MM.1S (cell line): Measurements from ENCODE around the gene MYL6B.

Experiments
- DNase-seq: peaks from one replicate; pipeline ENCODE4 v3.0.0-alpha.2; 2015
- H2AFZ ChIP-seq: fragments of 300-600 bp; sonication (generic); 2 replicates; pipeline ENCODE4 v1.6.0; 2016; ENCODE audit warnings: antibody characterized with exemption, low read length
- H3F3A ChIP-seq: fragments of 300-600 bp; sonication (generic); 2 replicates; pipeline ENCODE4 v1.6.1; 2016; ENCODE audit warnings: mild to moderate bottlenecking, antibody characterized with exemption, low read length, moderate library complexity, mixed read lengths; ENCODE audit not compliant: insufficient read depth
- H3K27ac ChIP-seq: fragments of 300-600 bp; sonication (generic); 2 replicates; pipeline ENCODE4 v1.5.1; 2016; ENCODE audit warnings: mild to moderate bottlenecking, low read length
- H3K27me3 ChIP-seq: fragments of 300-600 bp; sonication (generic); replicated peaks from 2 replicates; pipeline ENCODE4 v1.6.0; 2016; ENCODE audit warnings: low read length; ENCODE audit not compliant: insufficient read depth
- H3K36me3 ChIP-seq: fragments of 300-600 bp; sonication (generic); replicated peaks from 2 replicates; pipeline ENCODE4 v1.6.1; 2016; ENCODE audit warnings: mild to moderate bottlenecking, low read length, mixed read lengths; ENCODE audit not compliant: insufficient read depth
- H3K4me1 ChIP-seq: fragments of 300-600 bp; sonication (generic); 2 replicates; pipeline ENCODE4 v1.6.1; 2016; ENCODE audit warnings: low read length, mixed read lengths
- H3K4me2 ChIP-seq: fragments of 300-600 bp; sonication (generic); 2 replicates; pipeline ENCODE4 v1.6.0; 2016; ENCODE audit warnings: low read depth, low read length
- H3K4me3 ChIP-seq: fragments of 300-600 bp; sonication (generic); 2 replicates; pipeline ENCODE4 v1.5.1; 2016; ENCODE audit warnings: low read length, mixed read lengths
- H3K79me2 ChIP-seq: fragments of 300-600 bp; sonication (generic); 2 replicates; pipeline ENCODE4 v1.6.1; 2016; ENCODE audit warnings: mixed run types, low read length, mixed read lengths
- H3K9ac ChIP-seq: fragments of 300-600 bp; sonication (generic); 2 replicates; pipeline ENCODE4 v1.6.1; 2016; ENCODE audit warnings: low read length, mixed read lengths
- H3K9me2 ChIP-seq: fragments of 300-600 bp; sonication (generic); replicated peaks from 2 replicates; pipeline ENCODE4 v1.6.1; 2016; ENCODE audit warnings: mild to moderate bottlenecking, low read length, mixed read lengths; ENCODE audit not compliant: insufficient read depth
- H3K9me3 ChIP-seq: fragments of 300-600 bp; sonication (generic); replicated peaks from 2 replicates; pipeline ENCODE4 v1.6.1; 2016; ENCODE audit warnings: mild to moderate bottlenecking, low read length, mixed read lengths; ENCODE audit not compliant: insufficient read depth
- H4K20me1 ChIP-seq: fragments of 300-600 bp; sonication (generic); 2 replicates; pipeline ENCODE4 v1.6.1; 2016; ENCODE audit warnings: mild to moderate bottlenecking, low read length, moderate library complexity, mixed read lengths; ENCODE audit not compliant: insufficient read depth
- CTCF ChIP-seq: fragments of 300-600 bp; sonication (generic); IDR thresholded peaks from 2 replicates; pipeline ENCODE4 v1.5.1; 2016; ENCODE audit warnings: antibody characterized with exemption, low read length, mixed read lengths
- EZH2 ChIP-seq: fragments of 300-600 bp; sonication (generic); optimal IDR thresholded peaks from 2 replicates; pipeline ENCODE3; 2017; ENCODE audit warnings: low read depth, mild to moderate bottlenecking, antibody characterized with exemption, low read length, mixed read lengths
- EZH2phosphoT487 ChIP-seq: fragments of 300-600 bp; sonication (generic); IDR thresholded peaks from 2 replicates; pipeline ENCODE4 v1.6.1; 2018; ENCODE audit warnings: antibody characterized with exemption, low read length

MYL6B gene

GRCh38 chr12:56202838-56203237 lies 50.5 kb downstream of the MYL6B start:
- no peaks in the 10 kb centered on the region for H4K20me1 ChIP-seq

GRCh38 chr12:56204275-56204674 lies 51.9 kb downstream of the MYL6B start:
- no peak overlapping the region for H3K4me3 ChIP-seq
- H3K27ac ChIP-seq, result no peak overlapping the region
- no peaks in the 10 kb centered on the region for H3K27me3 ChIP-seq
- no peaks in the 10 kb centered on the region for H3K9me3 ChIP-seq
- H3K36me3 ChIP-seq, result no peaks in the 10 kb centered on the region; the same call in 1 of the 2 replicates
- no peak for DNase-seq
- no peaks in the 10 kb centered on the region for H3F3A ChIP-seq
- no peaks in the 10 kb centered on the region for H4K20me1 ChIP-seq
- no peaks in the 10 kb centered on the region for H3K9me2 ChIP-seq
- no peaks in the 10 kb centered on the region for H3K79me2 ChIP-seq
- H2AFZ ChIP-seq, result no peak overlapping the region
- H3K4me2 ChIP-seq, result no peak overlapping the region
- no peak overlapping the region for H3K9ac ChIP-seq
- TF ChIP-seq CTCF (no peak), EZH2phosphoT487 (no peak), EZH2 (no peak)
- H3K4me1 ChIP-seq, result no peaks in the 10 kb centered on the region

More at GRCh38 chr12:56202838-56203237, 50.5 kb downstream of the MYL6B start:
- Histone ChIP-seq H3K9me3 (no peaks in the 10 kb centered on the region), H3K4me1 (no peaks in the 10 kb centered on the region), H3K4me3 (no peak overlapping the region), H3K79me2 (no peaks in the 10 kb centered on the region), H3K9me2 (no peaks in the 10 kb centered on the region), H3K27me3 (no peaks in the 10 kb centered on the region), H2AFZ (no peak overlapping the region), H3K36me3 (no peaks in the 10 kb centered on the region; the same call in 1 of the 2 replicates), H3K4me2 (no peak overlapping the region), H3F3A (no peaks in the 10 kb centered on the region), H3K9ac (no peak overlapping the region), H3K27ac (no peak overlapping the region)
- DNase-seq, result no peak
- no peak for TF ChIP-seq EZH2phosphoT487

GRCh38 chr12:56205445-56205844 lies 53.1 kb downstream of the MYL6B start:
- TF ChIP-seq EZH2phosphoT487 (no peak), CTCF (no peak), EZH2 (no peak)
- Histone ChIP-seq H3K4me2 (no peak overlapping the region), H3K27ac (no peak overlapping the region), H4K20me1 (no peaks in the 10 kb centered on the region), H3K9ac (no peak overlapping the region), H3K4me1 (no peaks in the 10 kb centered on the region), H3F3A (no peaks in the 10 kb centered on the region), H2AFZ (no peak overlapping the region), H3K79me2 (no peaks in the 10 kb centered on the region), H3K9me2 (no peaks in the 10 kb centered on the region), H3K27me3 (no peaks in the 10 kb centered on the region), H3K4me3 (no peak overlapping the region), H3K36me3 (peaks cover 3% of the 10 kb centered on the region), H3K9me3 (no peaks in the 10 kb centered on the region)
- DNase-seq, result no peak

- TF ChIP-seq CTCF (peak; percentile 55), EZH2 (no peak)
- Histone ChIP-seq H3K9me3 (no peaks in the 10 kb centered on the region), H2AFZ (no peak overlapping the region), H3K36me3 (peaks cover 3% of the 10 kb centered on the region), H3K9ac (no peak overlapping the region), H3K27ac (no peak overlapping the region), H3K27me3 (no peaks in the 10 kb centered on the region), H3F3A (no peaks in the 10 kb centered on the region), H3K4me3 (no peak overlapping the region), H3K79me2 (no peaks in the 10 kb centered on the region), H4K20me1 (no peaks in the 10 kb centered on the region), H3K4me2 (no peak overlapping the region), H3K9me2 (no peaks in the 10 kb centered on the region), H3K4me1 (no peaks in the 10 kb centered on the region)
- peak; percentile 46 for DNase-seq
These were observed 54.2 kb downstream of the MYL6B start for GRCh38 chr12:56206452-56207166.
